HepG2 (cell line): ENCODE data around the gene KMT2D. TPM values are rescaled to one million over a fixed set of nuclear protein-coding genes. Genes with fewer than 3 reads are reported as not detected.

Experiments used
- GLI4 ChIP-seq: sonication (generic); formaldehyde crosslinking; IDR thresholded peaks from 2 replicates; pipeline ENCODE4 v1.5.1; 2020; ENCODE audit warnings: missing genetic modification reagents, mild to moderate bottlenecking, moderate library complexity, borderline replicate concordance
- HHEX ChIP-seq: IDR thresholded peaks from 2 replicates; pipeline ENCODE4 v1.6.1; 2016; ENCODE audit warnings: control low read depth
- NCOR1 ChIP-seq: fragments of 200-600 bp; sonication (generic); IDR thresholded peaks from 2 replicates; pipeline ENCODE4 v1.7.0; 2017; ENCODE audit warnings: antibody characterized with exemption, low read length, borderline replicate concordance
- RBM39 ChIP-seq: fragments of 200-400 bp; formaldehyde crosslinking; IDR thresholded peaks from one replicate; pipeline ENCODE4 v1.6.1; 2018; ENCODE audit warnings: antibody characterized with exemption, mild to moderate bottlenecking, low read depth, low read length; ENCODE audit not compliant: poor library complexity, severe bottlenecking
- RCOR2 ChIP-seq: IDR thresholded peaks from 2 replicates; pipeline ENCODE4 v1.6.1; 2016; ENCODE audit warnings: missing biosample characterization, missing genetic modification reagents
- RFX1 ChIP-seq: fragments of 450-650 bp; IDR thresholded peaks from 2 replicates; pipeline ENCODE4 v1.6.1; 2017
- SAFB2 ChIP-seq: sonication (generic); formaldehyde crosslinking; IDR thresholded peaks from 2 replicates; pipeline ENCODE4 v1.5.1; 2020; ENCODE audit warnings: missing genetic modification reagents, low read depth, mild to moderate bottlenecking, borderline replicate concordance
- SALL1 ChIP-seq: sonication (generic); formaldehyde crosslinking; IDR thresholded peaks from 2 replicates; pipeline ENCODE4 v1.8.0; 2022; ENCODE audit warnings: mild to moderate bottlenecking, missing genetic modification reagents
- SNAI1 ChIP-seq: sonication (generic); formaldehyde crosslinking; IDR thresholded peaks from 2 replicates; pipeline ENCODE4 v1.5.0; 2020; ENCODE audit warnings: mild to moderate bottlenecking, missing genetic modification reagents, borderline replicate concordance
- SP4 ChIP-seq: sonication (generic); formaldehyde crosslinking; IDR thresholded peaks from 2 replicates; pipeline ENCODE4 v1.8.1; 2023; ENCODE audit warnings: mild to moderate bottlenecking, missing genetic modification reagents
- ZFY ChIP-seq: sonication (generic); formaldehyde crosslinking; IDR thresholded peaks from 2 replicates; pipeline ENCODE4 v1.4.0; 2020; ENCODE audit warnings: missing genetic modification reagents
- ZKSCAN8 ChIP-seq: IDR thresholded peaks from 2 replicates; pipeline ENCODE4 v1.6.1; 2016; ENCODE audit warnings: borderline replicate concordance, missing genetic modification reagents, missing compliant biosample characterization
- ZNF275 ChIP-seq: sonication (generic); formaldehyde crosslinking; IDR thresholded peaks from 2 replicates; pipeline ENCODE4 v1.8.0; 2022; ENCODE audit warnings: missing genetic modification reagents, mild to moderate bottlenecking, inconsistent platforms, borderline replicate concordance
- ZNF292 ChIP-seq: sonication (generic); formaldehyde crosslinking; IDR thresholded peaks from 2 replicates; pipeline ENCODE4 v1.8.1; 2022; ENCODE audit warnings: mild to moderate bottlenecking, low read depth, missing genetic modification reagents, borderline replicate concordance
- ZNF318 ChIP-seq: sonication (generic); formaldehyde crosslinking; IDR thresholded peaks from 2 replicates; pipeline ENCODE4 v1.4.0; 2020; ENCODE audit warnings: mild to moderate bottlenecking, missing genetic modification reagents
- ZNF331 ChIP-seq: sonication (generic); formaldehyde crosslinking; IDR thresholded peaks from 2 replicates; pipeline ENCODE4 v1.4.0; 2020; ENCODE audit warnings: missing genetic modification reagents
- ZNF432 ChIP-seq: sonication (generic); formaldehyde crosslinking; IDR thresholded peaks from 2 replicates; pipeline ENCODE4 v1.5.0; 2020; ENCODE audit warnings: missing genetic modification reagents, mild to moderate bottlenecking, borderline replicate concordance
- ZNF580 ChIP-seq: IDR thresholded peaks from 2 replicates; pipeline ENCODE4 v1.6.1; 2016; ENCODE audit warnings: low read depth, borderline replicate concordance
- ZSCAN9 ChIP-seq: IDR thresholded peaks from 2 replicates; pipeline ENCODE4 v1.6.1; 2016; ENCODE audit warnings: borderline replicate concordance
- polyA plus RNA-seq, 8 experiments: library from polyadenylated mRNA; depleted of rRNA in 3 of 8; stranded (reverse) in 7 of 8; unstranded in 1 of 8; fragments of >200 nt; fragmentation: Illumina TruSeq in 4 of 8; extraction: Trizol in 4 of 8; gene quantifications; 2 replicates each; pipeline versions ENCODE4 v1.2.1 to v1.2.3, GENCODE V29; 2011 to 2016; ENCODE audit warnings: low read depth in 4 of 8, missing spikeins in 1 of 8, mixed read lengths in 1 of 8; ENCODE audit not compliant: insufficient read depth in 1 of 8
- total RNA-seq, 5 experiments: library from RNA; depleted of rRNA; stranded (reverse); fragments of >200 nt; fragmentation: Illumina TruSeq; extraction: Trizol; gene quantifications; 2 replicates each; pipeline ENCODE4 v1.2.3, GENCODE V29; 2016; ENCODE audit warnings: low read depth in 1 of 5

Gene KMT2D
- total and polyA plus RNA-seq, 2 of the 13 experiments (the other 11 are each of a cell fraction or from before 2014, with no cell fraction given) = 8.1 to 10.4 TPM

- TF ChIP-seq ZNF580 (CRISPR knock-in tag) (0 out of 2 replicates have a peak, but pooled peaks have one; percentile 58), GLI4 (no peak), ZNF432 (CRISPR knock-in tag) (no peak), ZKSCAN8 (no peak; the same call in 1 of the 2 replicates), SNAI1 (no peak), SP4 (peak; percentile 52; the same call in 1 of the 2 replicates), NCOR1 (0 out of 2 replicates have a peak, but pooled peaks have one; percentile 57), ZFY (CRISPR knock-in tag) (no peak), RCOR2 (CRISPR knock-in tag) (no peak), SALL1 (CRISPR knock-in tag) (peak; percentile 61), ZNF331 (no peak), ZNF318 (CRISPR knock-in tag) (0 out of 2 replicates have a peak, but pooled peaks have one; percentile 17), RFX1 (no peak), SAFB2 (CRISPR knock-in tag) (no peak), ZSCAN9 (peak; percentile 75), RBM39 (peak; percentile 49), ZNF292 (CRISPR knock-in tag) (0 out of 2 replicates have a peak, but pooled peaks have one; percentile 45), ZNF275 (CRISPR knock-in tag) (0 out of 2 replicates have a peak, but pooled peaks have one; percentile 31), HHEX (CRISPR knock-in tag) (no peak)
Observed at GRCh38 chr12:49069507-49070346, 9.1 kb upstream of the KMT2D start, which contains the start of gene RHEBL1 (continued).
